HCT116 (cell line): ENCODE data around the gene CDNF. TPM values are rescaled to one million over a fixed set of nuclear protein-coding genes. Genes with fewer than 3 reads are reported as not detected.

Experiments
- ATAC-seq: fragments of 200-7000 bp; cut with Tn5 transposase; 2 replicates; pipeline ENCODE4 v1.9.1; 2020; ENCODE audit warnings: mild to moderate bottlenecking, moderate library complexity
- BruUV-seq: library from RNA; stranded (reverse); fragments of 400-500 nt; replicated peaks from 2 replicates; lab custom pipeline; 2021; lab: Mats Ljungman, UMichigan
- CTCF ChIA-PET: fragments of 300-600 bp; sonication (Branson Sonifier 250); formaldehyde crosslinking; loops from one replicate; lab custom pipeline; 2021; ENCODE audit warnings: antibody characterized with exemption; lab: Charles Lee
- POLR2A ChIA-PET: fragments of 300-600, 350-600 bp; sonication (Branson Sonifier 250); formaldehyde crosslinking; loops from one replicate; lab custom pipeline; 2021; ENCODE audit warnings: antibody characterized with exemption; lab: Charles Lee
- RAD21 ChIA-PET, 2 experiments: fragments of 300-600 bp; sonication (Branson Sonifier 250); formaldehyde crosslinking; loops; one replicate each; lab custom pipeline; 2023; ENCODE audit warnings: low total read pairs in 2 of 2; ENCODE audit not compliant: uncharacterized antibody in 2 of 2, unreplicated experiment in 2 of 2, low non-redundant PET in 1 of 2; lab: Charles Lee
- DNase-seq: peaks from one replicate; pipeline ENCODE4 v3.0.0-alpha.2; 2010; ENCODE audit warnings: low read depth, low spot score
- H2AFZ ChIP-seq: fragments of 200-600 bp; shearing (Covaris generic), sonication (generic); 2 replicates; pipeline ENCODE4 v1.6.1; 2017; ENCODE audit warnings: low read depth, mixed run types, mixed read lengths, antibody characterized with exemption, low read length; ENCODE audit not compliant: poor library complexity, severe bottlenecking
- H3K27ac ChIP-seq: 2 replicates; pipeline ENCODE4 v1.5.1; 2012; ENCODE audit warnings: low read depth, low read length
- H3K27me3 ChIP-seq: fragments of 200-600 bp; sonication (generic); 2 replicates; pipeline ENCODE4 v1.6.1; 2016; ENCODE audit warnings: mixed run types, low read length, mixed read lengths; ENCODE audit not compliant: insufficient read depth
- H3K36me3 ChIP-seq, 2 experiments: fragments of 200-500 bp in 1 of 2; fragments of 200-600 bp in 1 of 2; sonication (Bioruptor generic) in 1 of 2; sonication (generic) in 1 of 2; 2 replicates each; pipeline versions ENCODE4 v1.5.1 to v1.6.1; 2014 to 2016; ENCODE audit warnings: low read length in 2 of 2, inconsistent platforms in 1 of 2, mixed read lengths in 1 of 2, mixed run types in 1 of 2; ENCODE audit not compliant: insufficient read depth in 2 of 2, control insufficient read depth in 1 of 2
- H3K4me1 ChIP-seq, 2 experiments: fragments of 200-600 bp in 1 of 2; sonication (generic) in 1 of 2; 2 replicates each; pipeline versions ENCODE4 v1.5.1 to v1.6.1; 2012 to 2017; ENCODE audit warnings: low read length in 2 of 2, inconsistent platforms in 1 of 2, mild to moderate bottlenecking in 1 of 2, mixed read lengths in 1 of 2, mixed run types in 1 of 2, moderate library complexity in 1 of 2; ENCODE audit not compliant: insufficient read depth in 2 of 2, control insufficient read depth in 1 of 2
- H3K4me2 ChIP-seq: fragments of 200-600 bp; sonication (generic); 2 replicates; pipeline ENCODE4 v1.6.1; 2017; ENCODE audit warnings: mixed run types, low read length, mixed read lengths
- H3K4me3 ChIP-seq, 2 experiments: fragments of 200-600 bp in 1 of 2; sonication (generic) in 1 of 2; replicated peaks in 1 of 2; 2 replicates each; pipeline ENCODE4 v1.5.1; 2011 to 2016; ENCODE audit warnings: low read length in 2 of 2, control low read depth in 1 of 2, low read depth in 1 of 2, mild to moderate bottlenecking in 1 of 2, mixed read lengths in 1 of 2, mixed run types in 1 of 2
- H3K79me2 ChIP-seq: fragments of 200-600 bp; sonication (generic); 2 replicates; pipeline ENCODE4 v1.6.1; 2017; ENCODE audit warnings: mild to moderate bottlenecking, mixed run types, low read length, moderate library complexity, mixed read lengths; ENCODE audit not compliant: insufficient read depth
- H3K9ac ChIP-seq: fragments of 200-600 bp; sonication (generic); 2 replicates; pipeline ENCODE4 v1.6.1; 2016; ENCODE audit warnings: low read length, mixed read lengths
- H3K9me2 ChIP-seq: fragments of 200-600 bp; sonication (generic), shearing (Covaris generic); 2 replicates; pipeline ENCODE4 v1.6.1; 2017; ENCODE audit warnings: mixed run types, mild to moderate bottlenecking, moderate library complexity; ENCODE audit not compliant: insufficient read depth
- H3K9me3 ChIP-seq, 2 experiments: fragments of 200-500 bp in 1 of 2; fragments of 200-600 bp in 1 of 2; sonication (Bioruptor generic) in 1 of 2; sonication (generic) in 1 of 2; 2 replicates each; pipeline ENCODE4 v1.6.1; 2014 to 2017; ENCODE audit warnings: low read length in 2 of 2, mixed read lengths in 2 of 2, inconsistent platforms in 1 of 2, low read depth in 1 of 2, mild to moderate bottlenecking in 1 of 2, mixed run types in 1 of 2, moderate library complexity in 1 of 2; ENCODE audit not compliant: control insufficient read depth in 1 of 2, insufficient read depth in 1 of 2
- H4K20me1 ChIP-seq: fragments of 200-600 bp; sonication (generic), shearing (Covaris generic); 2 replicates; pipeline ENCODE4 v1.6.1; 2017; ENCODE audit warnings: mixed run types, mild to moderate bottlenecking, moderate library complexity; ENCODE audit not compliant: insufficient read depth
- ATF3 ChIP-seq: IDR thresholded peaks from 2 replicates; pipeline ENCODE4 v1.6.1; 2012
- CBX3 ChIP-seq: IDR thresholded peaks from 2 replicates; pipeline ENCODE4 v1.6.1; 2012; ENCODE audit warnings: low read depth
- CEBPB ChIP-seq: IDR thresholded peaks from 2 replicates; pipeline ENCODE4 v1.6.1; 2012; ENCODE audit warnings: low read depth
- EGR1 ChIP-seq: IDR thresholded peaks from 2 replicates; pipeline ENCODE4 v1.6.1; 2012; ENCODE audit warnings: low read depth
- ELF1 ChIP-seq: IDR thresholded peaks from 2 replicates; pipeline ENCODE4 v1.6.1; 2012; ENCODE audit warnings: low read depth, borderline replicate concordance
- EZH2 ChIP-seq: fragments of 200-600 bp; sonication (generic); IDR thresholded peaks from 2 replicates; pipeline ENCODE4 v1.6.1; 2017; ENCODE audit warnings: antibody characterized with exemption, mixed run types
- EZH2phosphoT487 ChIP-seq: fragments of 200-600 bp; IDR thresholded peaks from 2 replicates; pipeline ENCODE4 v1.6.1; 2018; ENCODE audit warnings: antibody characterized with exemption, borderline replicate concordance
- JUND ChIP-seq: IDR thresholded peaks from 2 replicates; pipeline ENCODE4 v1.6.1; 2012
- POLR2AphosphoS5 ChIP-seq: IDR thresholded peaks from 2 replicates; pipeline ENCODE4 v1.6.1; 2011; ENCODE audit warnings: mild to moderate bottlenecking, low read depth, low read length, moderate library complexity
- RAD21 ChIP-seq: IDR thresholded peaks from 2 replicates; pipeline ENCODE4 v1.6.1; 2012; ENCODE audit warnings: low read depth, mild to moderate bottlenecking
- SIN3A ChIP-seq: IDR thresholded peaks from 2 replicates; pipeline ENCODE4 v1.6.1; 2012; ENCODE audit warnings: low read depth
- SP1 ChIP-seq: IDR thresholded peaks from 2 replicates; pipeline ENCODE4 v1.6.1; 2012; ENCODE audit warnings: low read depth
- SRF ChIP-seq: IDR thresholded peaks from 2 replicates; pipeline ENCODE4 v1.6.1; 2012; ENCODE audit warnings: low read depth
- TCF7L2 ChIP-seq: IDR thresholded peaks from 2 replicates; pipeline ENCODE4 v1.7.0; 2011; ENCODE audit warnings: borderline replicate concordance, inconsistent platforms; ENCODE audit not compliant: insufficient read depth, insufficient read length; ENCODE audit errors: extremely low read depth
- ZBTB33 ChIP-seq: IDR thresholded peaks from 2 replicates; pipeline ENCODE4 v1.6.1; 2011; ENCODE audit warnings: mild to moderate bottlenecking, low read length, moderate library complexity; ENCODE audit not compliant: insufficient replicate concordance; ENCODE audit errors: extremely low read depth
- intact Hi-C: fragments of 100-400 bp; cut with micrococcal nuclease; formaldehyde crosslinking; loops from 2 replicates; pipeline ENCODE4 v1.10.0; 2022
- total RNA-seq: library from RNA; stranded (reverse); gene quantifications from one replicate; pipeline ENCODE4 v1.2.1, GENCODE V29; 2021; ENCODE audit not compliant: unreplicated experiment

The CDNF gene
- total RNA-seq, 1 experiment from 2014 or later, result 1.1 TPM

- H2AFZ ChIP-seq, result no peak overlapping the region
- no peak overlapping the region for H3K27ac ChIP-seq
- H3K9me3 ChIP-seq, result no peaks in the 10 kb centered on the region
- RAD21 ChIA-PET, result no interaction called here
- no peaks in the 10 kb centered on the region for H4K20me1 ChIP-seq
- H3K9ac ChIP-seq, result no peak overlapping the region
- intact Hi-C loops, result no loop called here
- H3K4me3 ChIP-seq, result no peak overlapping the region
- no peaks in the 10 kb centered on the region for H3K79me2 ChIP-seq
- no peak overlapping the region for H3K4me2 ChIP-seq
- H3K9me2 ChIP-seq, result no peaks in the 10 kb centered on the region
- BruUV-seq, result no TSS peak
- DNase-seq (no peak), ATAC-seq (no peak)
- H3K27me3 ChIP-seq, result no peaks in the 10 kb centered on the region
- peaks cover 11 to 28% of the 10 kb centered on the region in 2 experiments for H3K36me3 ChIP-seq
- TF ChIP-seq SRF (no peak), EZH2phosphoT487 (no peak), CBX3 (no peak), TCF7L2 (no peak)
- POLR2A ChIA-PET, result no interaction called here
- no peaks in the 10 kb centered on the region for H3K4me1 ChIP-seq
- CTCF ChIA-PET, result no interaction called here
These were observed 17.6 kb upstream of the CDNF start for GRCh38 chr10:14855453-14855852.

- no peak overlapping the region for H2AFZ ChIP-seq
- H3K9ac ChIP-seq, result no peak overlapping the region
- no peaks in the 10 kb centered on the region for H3K4me1 ChIP-seq
- H3K9me2 ChIP-seq, result no peaks in the 10 kb centered on the region
- ChIA-PET POLR2A (no interaction called here), RAD21 (no interaction called here)
- H4K20me1 ChIP-seq, result no peaks in the 10 kb centered on the region
- H3K79me2 ChIP-seq, result peaks cover 2% of the 10 kb centered on the region; the same call in 1 of the 2 replicates
- no peak for DNase-seq
- intact Hi-C loops, result no loop called here
- H3K4me3 ChIP-seq, result no peak overlapping the region
- no peak overlapping the region for H3K27ac ChIP-seq
- no peaks in the 10 kb centered on the region for H3K27me3 ChIP-seq
- peaks cover 11 to 31% of the 10 kb centered on the region in 2 experiments for H3K36me3 ChIP-seq
- H3K4me2 ChIP-seq, result no peak overlapping the region
- ATAC-seq, result no peak
- TF ChIP-seq ZBTB33 (no peak), CBX3 (no peak), EGR1 (no peak), TCF7L2 (no peak), SRF (no peak), POLR2AphosphoS5 (no peak), ATF3 (no peak), EZH2 (no peak), SIN3A (no peak), ELF1 (no peak), JUND (no peak), SP1 (no peak), RAD21 (no peak), CEBPB (no peak)
- TF ChIP-seq, all 23 proteins: peak for 0
- CTCF ChIA-PET, result no interaction called here
- H3K9me3 ChIP-seq, result no peaks in the 10 kb centered on the region
- no TSS peak for BruUV-seq
These were observed 14.4 kb upstream of the CDNF start for GRCh38 chr10:14852236-14852635.
